GM13977 (cell line): Measurements from ENCODE around the gene ITGB7.

Experiments
- DNase-seq: peaks from one replicate; pipeline ENCODE4 v3.0.0; 2012; ENCODE audit warnings: low spot score
- in situ Hi-C: fragments of 300-500 bp; cut with MboI; formaldehyde crosslinking; loops from one replicate; pipeline ENCODE4 v1.12.0; 2022; ENCODE audit warnings: low sequenced_read_pairs, low pct_unique_long_range_greater_than_20kb, mixed read lengths, inconsistent platforms; ENCODE audit not compliant: unreplicated experiment
- TF ChIP-seq, protein P1 (sequence below): IDR thresholded peaks from 2 replicates; pipeline ENCODE4 v1.5.1; 2012; ENCODE audit warnings: mild to moderate bottlenecking, control low read depth; ENCODE audit not compliant: insufficient read depth; ENCODE audit errors: extremely low read depth, missing control alignments

ITGB7 gene

DNA sequence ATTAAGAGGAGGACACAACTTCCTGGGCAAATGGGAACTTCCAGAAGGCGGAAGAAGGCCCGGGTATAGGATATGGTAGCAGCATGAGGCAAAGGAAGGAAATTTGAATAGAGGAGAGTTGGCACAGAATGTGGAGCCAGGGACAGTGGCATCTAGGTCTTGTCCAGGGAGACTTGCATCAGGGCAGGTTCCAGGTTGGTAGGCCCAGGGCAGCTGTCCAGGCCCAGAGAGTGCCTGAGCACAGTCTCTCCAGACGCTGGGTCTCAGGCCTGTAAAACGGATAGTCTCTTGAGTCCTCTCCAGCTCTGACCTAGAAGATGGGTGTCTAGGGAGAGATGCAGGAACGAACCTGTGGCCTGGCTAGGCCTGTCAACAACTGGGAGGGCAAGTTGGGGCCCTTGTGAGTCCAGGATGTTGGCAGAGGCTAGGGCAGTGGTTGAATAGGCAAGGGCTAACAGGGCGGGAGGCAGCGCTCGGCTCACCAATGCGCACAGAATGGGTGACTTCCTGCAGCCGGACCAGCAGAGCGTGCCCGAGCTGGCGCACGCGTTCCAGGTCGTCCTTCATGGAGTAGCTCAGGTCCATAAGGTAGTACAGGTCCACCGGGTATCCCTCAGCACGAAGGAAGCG lies 9.9 kb downstream of the ITGB7 start:
- TF ChIP-seq, protein P1, sequence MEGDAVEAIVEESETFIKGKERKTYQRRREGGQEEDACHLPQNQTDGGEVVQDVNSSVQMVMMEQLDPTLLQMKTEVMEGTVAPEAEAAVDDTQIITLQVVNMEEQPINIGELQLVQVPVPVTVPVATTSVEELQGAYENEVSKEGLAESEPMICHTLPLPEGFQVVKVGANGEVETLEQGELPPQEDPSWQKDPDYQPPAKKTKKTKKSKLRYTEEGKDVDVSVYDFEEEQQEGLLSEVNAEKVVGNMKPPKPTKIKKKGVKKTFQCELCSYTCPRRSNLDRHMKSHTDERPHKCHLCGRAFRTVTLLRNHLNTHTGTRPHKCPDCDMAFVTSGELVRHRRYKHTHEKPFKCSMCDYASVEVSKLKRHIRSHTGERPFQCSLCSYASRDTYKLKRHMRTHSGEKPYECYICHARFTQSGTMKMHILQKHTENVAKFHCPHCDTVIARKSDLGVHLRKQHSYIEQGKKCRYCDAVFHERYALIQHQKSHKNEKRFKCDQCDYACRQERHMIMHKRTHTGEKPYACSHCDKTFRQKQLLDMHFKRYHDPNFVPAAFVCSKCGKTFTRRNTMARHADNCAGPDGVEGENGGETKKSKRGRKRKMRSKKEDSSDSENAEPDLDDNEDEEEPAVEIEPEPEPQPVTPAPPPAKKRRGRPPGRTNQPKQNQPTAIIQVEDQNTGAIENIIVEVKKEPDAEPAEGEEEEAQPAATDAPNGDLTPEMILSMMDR, result no peak
- DNase-seq, result no peak
- in situ Hi-C loops, result no loop called here

DNA sequence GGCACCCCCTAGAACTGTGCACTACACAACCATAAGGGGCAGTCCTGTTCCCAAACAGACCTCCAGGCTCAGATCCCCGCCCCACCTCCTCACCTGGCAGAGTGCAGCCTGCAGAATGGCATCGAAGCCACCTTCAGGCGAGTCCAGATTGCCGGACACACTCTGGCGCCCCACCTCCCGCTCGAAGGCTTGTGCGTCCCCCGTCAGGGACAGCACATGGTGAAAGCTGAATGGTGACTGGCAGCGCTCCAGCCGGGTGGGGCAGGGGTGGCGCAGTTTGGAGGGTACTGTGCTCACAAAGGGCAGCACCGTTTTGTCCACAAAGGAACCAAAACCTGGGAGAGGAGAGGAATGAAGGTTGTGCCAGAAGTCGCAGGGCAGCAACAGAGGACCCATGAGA lies 10.6 kb downstream of the ITGB7 start:
- no peak for DNase-seq
- in situ Hi-C loops, result no loop called here
- TF ChIP-seq, protein P1, result no peak

DNA sequence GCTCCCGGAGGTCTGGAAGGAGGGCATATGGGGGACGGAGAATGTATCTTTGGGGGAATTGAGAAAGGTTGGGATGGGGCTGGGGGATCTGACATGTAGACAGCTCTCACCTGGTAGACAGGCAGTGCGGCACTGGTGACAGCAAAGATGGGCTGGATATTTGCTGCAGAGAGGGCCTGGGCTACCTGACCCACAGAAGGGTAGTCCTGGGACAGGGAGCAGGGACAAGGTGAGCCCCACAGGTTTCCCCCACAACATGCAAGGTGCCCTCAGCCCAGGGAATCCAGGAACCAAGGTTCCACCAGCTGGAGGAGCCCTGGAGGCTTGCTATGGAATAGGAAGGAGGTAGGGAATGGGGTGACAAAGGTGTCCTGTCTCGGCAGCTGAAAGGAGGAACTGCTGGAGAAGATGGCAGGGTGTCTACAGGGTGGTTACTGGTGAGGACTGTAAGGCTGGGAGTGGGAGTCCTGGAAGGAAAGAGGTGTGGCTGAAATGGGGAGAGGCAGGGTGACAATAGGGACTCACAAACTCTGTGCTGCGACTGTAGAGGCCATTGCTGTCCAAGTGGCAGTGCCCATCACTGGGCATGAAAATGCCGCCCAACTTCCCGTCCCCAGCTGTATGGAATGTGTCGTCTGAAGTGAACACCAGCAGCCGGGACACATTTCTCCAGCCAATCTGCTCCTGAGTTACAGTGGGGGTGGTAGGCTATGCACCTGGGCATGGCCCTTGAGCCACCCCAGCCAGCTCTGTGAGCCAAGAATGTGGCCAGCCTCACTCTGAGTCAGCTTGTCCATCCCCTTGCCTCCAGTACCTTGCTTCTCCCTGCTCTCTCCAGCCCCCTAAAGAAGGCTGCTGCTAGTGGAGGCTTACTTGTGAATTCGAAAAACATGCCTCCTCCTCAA lies 11.3 kb downstream of the ITGB7 start:
- in situ Hi-C loops, result no loop called here

DNA sequence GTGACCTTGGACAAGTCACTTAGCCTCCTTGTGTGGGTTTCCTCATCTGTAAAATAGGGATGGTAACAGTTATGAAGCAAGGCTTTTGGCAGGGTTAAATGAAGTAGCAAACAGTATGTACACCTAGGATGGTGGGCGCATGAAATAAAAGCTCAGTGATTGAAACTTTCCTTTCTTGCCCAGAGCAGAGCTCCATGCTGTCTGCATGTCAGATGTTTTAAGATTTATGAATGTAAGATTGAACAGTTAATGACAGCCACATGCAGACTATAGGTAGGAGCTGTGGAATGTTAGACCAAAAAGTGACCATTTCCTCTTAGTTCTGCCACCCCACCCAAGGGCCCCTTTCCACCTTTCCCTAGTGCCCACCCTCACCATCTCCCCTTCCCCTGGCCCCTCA lies 12.1 kb downstream of the ITGB7 start:
- TF ChIP-seq, protein P1, result no peak
- in situ Hi-C loops, result no loop called here
- DNase-seq, result no peak

More for the DNA sequence above, 11.3 kb downstream of the ITGB7 start:
- DNase-seq, result no peak
- TF ChIP-seq, protein P1, result no peak

DNA sequence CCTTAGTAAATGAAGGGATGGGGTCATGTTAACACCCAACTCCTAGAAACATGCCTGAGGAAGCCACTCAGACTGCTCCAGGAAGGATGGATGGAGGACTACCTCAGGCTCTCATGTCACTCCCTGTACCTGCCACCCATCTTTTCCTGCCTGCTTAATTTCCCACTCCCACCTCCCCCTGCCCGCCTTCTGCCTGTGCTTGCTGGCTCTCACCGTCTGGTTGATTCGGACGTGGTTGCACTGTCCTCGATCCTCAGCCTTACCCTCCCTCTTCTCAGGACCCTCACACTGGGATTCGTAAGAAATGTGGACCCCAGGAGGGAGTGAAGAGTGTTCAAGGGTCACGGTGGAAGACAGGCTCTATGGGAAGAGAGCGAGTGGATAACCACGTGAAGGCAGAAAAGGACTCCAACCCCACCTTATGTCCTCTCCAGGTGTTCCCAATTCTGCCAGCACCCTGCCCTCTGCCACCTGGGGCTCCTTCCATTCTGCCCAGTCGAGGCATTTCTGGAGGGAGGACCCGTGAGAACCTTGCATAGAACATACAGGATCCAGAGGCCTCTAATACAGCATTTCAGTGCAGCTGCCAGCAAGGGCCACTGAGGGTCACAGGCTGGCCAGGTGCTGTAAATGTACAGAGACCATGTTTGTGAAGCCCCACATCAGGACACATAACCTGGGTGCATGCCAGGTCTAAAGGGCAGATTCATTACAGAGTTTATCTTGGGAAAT lies 12.9 kb downstream of the ITGB7 start:
- in situ Hi-C loops, result no loop called here
- TF ChIP-seq, protein P1, result no peak

DNA sequence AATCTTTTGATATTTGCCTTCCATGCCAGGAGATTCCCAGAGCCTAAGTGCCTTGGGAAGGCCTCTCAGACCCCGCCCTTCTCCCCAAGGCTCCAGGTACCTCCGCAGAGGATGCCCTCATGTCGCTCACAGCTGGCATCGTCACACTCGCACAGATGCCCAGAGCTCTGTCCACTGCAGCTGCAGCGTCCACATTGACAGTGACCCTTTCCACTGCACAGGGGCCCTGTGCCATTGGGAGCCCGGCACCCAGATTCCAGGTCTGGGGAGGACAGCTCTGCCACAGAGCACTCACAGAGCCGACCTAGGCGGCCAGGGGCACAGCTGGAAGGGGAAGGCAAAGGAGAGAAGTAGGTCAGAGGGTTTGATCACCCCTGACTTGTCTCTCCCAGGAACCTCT lies 14.0 kb downstream of the ITGB7 start:
- TF ChIP-seq, protein P1, result no peak
- no peak for DNase-seq
- in situ Hi-C loops, result no loop called here

More for the DNA sequence above, 12.9 kb downstream of the ITGB7 start:
- no peak for DNase-seq
